Stimulated activated CD8-positive, alpha-beta memory T cell treated with anti-CD3 and anti-CD28 coated beads, Interleukin-15, amount 100 ng/mL, for 48 hours (primary cell): Measurements from ENCODE around the gene UPK1A.
"Not testable (repeated sequence)": the region's sequence is repeated elsewhere in the genome, so short reads cannot be mapped to it uniquely, and the experiment has no call there.

Experiments
- DNase-seq, 2 donors: peaks; one replicate each; pipeline ENCODE4 v3.0.0-alpha.2; 2020; ENCODE audit warnings: low read depth in 2 of 2

Gene UPK1A

GRCh38 chr19:35716801-35717664, 50.7 kb downstream of the UPK1A start:
- peak; percentile 72 to 96 for DNase-seq

- peak in 1 of 2 donors; percentile 95 for DNase-seq
Observed at GRCh38 chr19:35717665-35718344, 51.5 kb downstream of the UPK1A start, which contains the start of gene KMT2B. TSS of gene KMT2B (plus strand) at chr19:35718003. CDS start at chr19:35718019, 16 bp downstream.

GRCh38 chr19:35718345-35719041, 52.2 kb downstream of the UPK1A start:
- DNase-seq: peak; percentile 49 to 59

GRCh38 chr19:35719402-35720162, 53.3 kb downstream of the UPK1A start:
- DNase-seq: no peak

- no peak for DNase-seq
Observed at GRCh38 chr19:35720163-35720524, 53.8 kb downstream of the UPK1A start.

GRCh38 chr19:35720648-35721047, 54.3 kb downstream of the UPK1A start:
- no peak for DNase-seq

- DNase-seq: no peak
Observed at GRCh38 chr19:35721374-35721773, 55.1 kb downstream of the UPK1A start.

- DNase-seq: no peak
Observed at GRCh38 chr19:35722461-35722860, 56.1 kb downstream of the UPK1A start.

- no peak for DNase-seq
Observed at GRCh38 chr19:35722897-35723296, 56.6 kb downstream of the UPK1A start.

GRCh38 chr19:35723671-35724070, 57.4 kb downstream of the UPK1A start:
- no peak for DNase-seq

- not testable (repeated sequence) for DNase-seq
Observed at GRCh38 chr19:35724132-35724531, 57.8 kb downstream of the UPK1A start.

GRCh38 chr19:35724560-35724959, 58.2 kb downstream of the UPK1A start:
- DNase-seq: no peak

- no peak for DNase-seq
Observed at GRCh38 chr19:35725216-35725861, 59.0 kb downstream of the UPK1A start.

- no peak for DNase-seq
Observed at GRCh38 chr19:35727053-35727955, 61.0 kb downstream of the UPK1A start.
